Measurements from ENCODE around the gene S100P.

The S100P gene

DNA sequence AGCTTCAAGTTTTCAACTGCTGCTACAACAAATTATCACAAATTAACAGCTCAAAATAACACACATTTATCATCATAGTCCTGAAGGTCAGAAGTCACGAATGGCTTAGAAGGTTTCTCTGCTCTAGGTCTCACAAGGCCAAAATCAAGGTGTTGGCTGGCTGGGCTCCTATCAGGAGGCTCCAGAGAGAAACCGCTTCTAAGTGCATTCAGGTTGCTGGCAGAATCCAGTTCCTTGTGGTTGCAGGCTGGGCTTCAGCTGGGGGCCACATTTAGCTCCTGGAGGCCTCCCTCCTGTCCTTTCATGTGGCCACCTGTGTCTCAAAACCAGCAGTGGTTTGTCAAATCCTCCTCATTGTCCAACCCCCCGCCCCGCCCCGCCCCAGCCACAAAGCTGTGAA lies 37.8 kb upstream of the S100P start:
- no peak for FAIRE-seq

DNA sequence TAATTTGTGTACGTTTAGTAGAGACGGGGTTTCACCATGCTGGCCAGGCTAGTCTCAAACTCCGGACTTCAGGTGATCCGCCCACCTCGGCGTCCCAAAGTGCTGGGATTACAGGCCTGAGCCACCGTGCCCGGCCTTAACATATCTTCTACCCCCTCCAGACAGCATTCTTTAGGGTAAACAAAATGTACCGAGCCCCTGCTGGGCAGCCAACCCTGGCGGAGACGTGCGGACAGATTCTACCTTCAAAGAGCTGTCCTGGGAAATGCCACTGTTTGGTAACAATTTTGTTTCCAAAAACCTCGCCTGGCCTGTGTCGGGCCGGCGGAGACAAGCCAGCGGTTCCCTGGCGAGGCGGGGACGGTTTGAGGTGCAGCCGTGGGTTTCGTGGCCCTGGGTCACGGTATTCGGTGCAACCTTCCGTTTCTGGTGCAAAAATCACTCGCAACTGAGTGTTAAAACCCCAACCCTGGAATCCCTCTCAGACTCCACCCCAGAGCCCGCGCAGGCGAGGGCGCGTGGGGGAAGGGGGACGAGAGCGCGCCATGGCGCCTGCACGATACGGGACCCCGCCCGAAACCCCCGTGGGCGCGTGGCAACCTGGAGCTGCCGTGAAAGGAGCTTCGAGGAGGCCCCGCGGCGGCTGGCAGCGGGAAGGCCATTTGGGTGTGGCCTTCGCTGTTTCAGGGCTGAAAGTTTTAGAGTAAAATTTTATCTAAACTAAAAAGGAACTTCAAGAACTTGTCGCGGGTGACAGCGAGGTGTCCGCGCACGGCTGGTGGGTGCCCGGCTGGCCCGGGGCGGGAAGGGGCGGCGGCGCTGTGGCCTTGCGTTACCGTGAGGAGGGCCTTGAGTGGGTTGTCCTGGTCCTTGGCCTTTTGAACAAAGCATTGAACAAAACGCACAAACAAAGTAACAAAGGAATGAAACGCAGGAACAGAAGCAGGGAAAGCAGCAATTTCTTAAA lies 36.2 kb upstream of the S100P start:
- TF ChIP-seq, protein P1, sequence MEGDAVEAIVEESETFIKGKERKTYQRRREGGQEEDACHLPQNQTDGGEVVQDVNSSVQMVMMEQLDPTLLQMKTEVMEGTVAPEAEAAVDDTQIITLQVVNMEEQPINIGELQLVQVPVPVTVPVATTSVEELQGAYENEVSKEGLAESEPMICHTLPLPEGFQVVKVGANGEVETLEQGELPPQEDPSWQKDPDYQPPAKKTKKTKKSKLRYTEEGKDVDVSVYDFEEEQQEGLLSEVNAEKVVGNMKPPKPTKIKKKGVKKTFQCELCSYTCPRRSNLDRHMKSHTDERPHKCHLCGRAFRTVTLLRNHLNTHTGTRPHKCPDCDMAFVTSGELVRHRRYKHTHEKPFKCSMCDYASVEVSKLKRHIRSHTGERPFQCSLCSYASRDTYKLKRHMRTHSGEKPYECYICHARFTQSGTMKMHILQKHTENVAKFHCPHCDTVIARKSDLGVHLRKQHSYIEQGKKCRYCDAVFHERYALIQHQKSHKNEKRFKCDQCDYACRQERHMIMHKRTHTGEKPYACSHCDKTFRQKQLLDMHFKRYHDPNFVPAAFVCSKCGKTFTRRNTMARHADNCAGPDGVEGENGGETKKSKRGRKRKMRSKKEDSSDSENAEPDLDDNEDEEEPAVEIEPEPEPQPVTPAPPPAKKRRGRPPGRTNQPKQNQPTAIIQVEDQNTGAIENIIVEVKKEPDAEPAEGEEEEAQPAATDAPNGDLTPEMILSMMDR (IDR thresholded peaks at IDR 0.05; ENCODE audit: insufficient read depth, missing control alignments): no peak
- no peak for DNase-seq (ENCODE audit: insufficient read length, low spot score)
- FAIRE-seq: no peak

More for the DNA sequence above, 37.8 kb upstream of the S100P start:
- TF ChIP-seq, protein P1 (IDR thresholded peaks at IDR 0.05; ENCODE audit: insufficient read depth, missing control alignments): no peak
- no peak for DNase-seq (ENCODE audit: insufficient read length, low spot score)

DNA sequence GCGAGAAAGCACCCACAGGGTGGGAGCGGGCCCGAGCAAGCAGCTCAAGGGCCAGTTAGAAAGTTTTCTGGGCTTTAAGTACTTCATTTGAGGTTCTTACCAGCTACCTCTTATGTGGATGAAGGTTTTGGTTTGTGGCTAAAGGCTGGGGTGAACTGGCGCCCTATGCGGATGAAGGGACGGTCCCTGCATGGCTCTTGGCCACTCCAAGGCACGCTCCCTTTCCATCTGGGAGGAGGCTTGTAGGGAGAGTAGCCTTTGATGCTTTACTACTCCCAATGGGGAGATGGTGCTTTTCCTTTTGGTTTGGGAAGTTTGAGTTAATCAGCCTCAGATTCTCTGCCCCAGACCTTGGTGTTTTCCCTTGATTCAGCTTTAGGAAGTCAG lies 35.5 kb upstream of the S100P start:
- TF ChIP-seq, protein P1 (IDR thresholded peaks at IDR 0.05; ENCODE audit: insufficient read depth, missing control alignments): no peak
- DNase-seq (ENCODE audit: insufficient read length, low spot score): no peak
- FAIRE-seq: no peak

DNA sequence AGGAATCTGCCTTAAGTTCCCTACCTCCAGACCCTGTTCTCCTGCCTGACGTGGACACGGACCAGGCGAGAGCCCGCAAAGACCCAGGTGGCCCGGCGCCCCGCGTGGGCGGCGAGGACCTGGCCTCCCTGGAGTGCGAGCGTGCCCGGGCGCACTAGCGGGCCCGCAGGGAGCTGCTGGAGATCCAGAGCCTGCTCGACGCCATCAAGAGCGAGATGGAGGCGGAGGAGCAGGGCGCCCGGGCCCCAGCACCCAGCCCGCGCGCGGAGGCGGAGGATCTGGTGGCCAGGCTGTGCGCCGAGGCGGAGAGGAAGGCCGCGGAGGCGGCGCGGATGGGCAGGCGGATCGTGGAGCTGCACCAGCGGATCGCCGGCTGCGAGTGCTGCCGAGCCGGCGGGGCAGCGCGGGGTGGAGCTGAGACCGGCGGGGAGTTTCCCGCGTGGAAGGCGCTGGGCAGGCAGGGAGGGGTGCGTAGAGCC lies 35.0 kb upstream of the S100P start:
- DNase-seq (ENCODE audit: insufficient read length, low spot score) (no peak), FAIRE-seq (no peak)
- TF ChIP-seq, protein P1 (IDR thresholded peaks at IDR 0.05; ENCODE audit: insufficient read depth, missing control alignments): no peak

DNA sequence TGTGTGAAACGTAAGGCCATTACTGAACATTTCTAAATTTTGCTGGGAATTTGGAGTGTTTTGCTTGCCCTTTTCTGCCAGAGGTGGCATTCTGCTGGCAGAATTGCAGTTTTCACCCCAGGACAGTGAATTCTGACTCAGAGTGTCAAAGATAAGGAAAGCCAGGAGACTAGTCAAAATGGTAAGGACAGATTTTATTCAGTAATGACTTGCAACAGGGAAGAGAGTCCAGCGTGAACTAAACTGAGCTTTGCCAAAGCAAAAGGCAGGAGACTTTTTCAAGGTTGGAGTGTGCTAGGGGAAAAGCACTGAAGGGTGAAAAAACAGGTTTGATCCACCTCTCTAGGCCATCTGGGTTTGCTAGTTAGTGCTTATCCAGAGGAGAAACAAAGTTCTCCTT lies 33.8 kb upstream of the S100P start:
- DNase-seq (ENCODE audit: insufficient read length, low spot score) (no peak), FAIRE-seq (no peak)
- TF ChIP-seq, protein P1 (IDR thresholded peaks at IDR 0.05; ENCODE audit: insufficient read depth, missing control alignments): no peak

DNA sequence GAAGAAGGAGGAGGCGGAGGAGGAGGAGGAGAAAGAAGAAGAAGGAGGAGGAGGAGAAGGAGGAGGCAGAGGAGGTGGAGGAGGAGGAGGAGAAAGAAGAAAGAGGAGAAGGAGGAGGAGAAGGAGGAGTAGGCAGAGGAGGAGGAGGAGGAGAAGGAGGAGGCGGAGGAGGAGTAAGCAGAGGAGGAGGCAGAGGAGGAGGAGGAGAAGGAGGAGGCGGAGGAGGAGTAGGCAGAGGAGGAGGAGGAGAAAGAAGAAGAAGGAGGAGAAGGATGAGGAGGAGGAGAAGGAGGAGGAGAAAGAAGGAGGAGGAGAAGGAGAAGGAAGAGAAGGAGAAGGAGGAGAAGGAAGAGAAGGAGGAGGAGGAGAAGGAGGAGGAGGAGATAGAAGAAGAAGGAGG lies 33.2 kb upstream of the S100P start:
- DNase-seq (ENCODE audit: insufficient read length, low spot score) (no peak), FAIRE-seq (no peak)
- TF ChIP-seq, protein P1 (IDR thresholded peaks at IDR 0.05; ENCODE audit: insufficient read depth, missing control alignments): no peak

DNA sequence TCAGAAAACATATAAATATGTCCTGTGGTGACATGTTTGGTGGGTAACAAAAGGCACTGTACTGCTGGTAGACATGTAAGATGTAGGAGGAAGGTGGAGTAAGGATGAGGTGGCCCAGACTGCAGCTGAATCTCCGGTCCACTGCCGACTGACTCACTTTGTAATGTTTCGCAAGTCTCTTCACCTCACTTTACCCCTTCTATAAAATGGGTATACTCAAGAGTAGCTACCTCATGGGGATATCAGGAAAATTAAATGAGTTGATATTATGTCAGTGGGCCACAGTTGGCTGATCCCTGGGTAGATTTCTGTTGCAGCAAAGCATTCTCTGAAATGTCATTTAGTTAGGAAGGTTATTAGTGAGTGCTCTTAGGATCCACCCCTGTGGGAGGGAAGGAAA lies 31.1 kb upstream of the S100P start:
- TF ChIP-seq, protein P1 (IDR thresholded peaks at IDR 0.05; ENCODE audit: insufficient read depth, missing control alignments): no peak
- FAIRE-seq (no peak), DNase-seq (ENCODE audit: insufficient read length, low spot score) (no peak)

Data from D721Med (cell line).